ENCODE data around the gene DSG2. TPM values are rescaled to one million over a fixed set of nuclear protein-coding genes. Genes with fewer than 3 reads are reported as not detected.

The DSG2 gene
- total RNA-seq, 4 donors from 2014 or later: 7.3 to 18.8 (median 9.7) TPM

DNA sequence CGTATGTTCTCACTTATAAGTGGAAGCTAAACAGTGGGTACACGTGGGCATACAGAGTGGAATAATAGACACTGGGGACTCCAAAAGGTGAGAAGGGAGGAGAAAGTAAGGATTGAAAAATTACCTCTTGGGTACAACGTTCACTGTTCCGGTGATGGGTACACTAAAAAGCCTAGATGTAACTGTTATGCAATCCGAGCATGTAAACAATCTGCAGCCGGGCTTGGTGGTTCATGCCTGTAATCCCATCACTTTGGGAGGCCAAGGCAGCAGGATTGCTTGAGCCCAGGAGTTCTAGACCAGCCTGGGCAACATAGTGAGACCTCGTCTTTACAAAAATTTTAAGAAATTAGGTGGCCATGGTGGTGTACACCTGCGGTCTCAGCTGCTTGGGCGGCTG lies 60.6 kb downstream of the DSG2 start:
- Histone ChIP-seq H3K27me3 (peaks cover 0 to 4% (median 0%) of the 10 kb centered on the region in 4 donors), H3K27ac (no peak overlapping the region), H3K4me1 (no peaks in the 10 kb centered on the region), H3K4me3 (no peak overlapping the region), H3K36me3 (no peaks in the 10 kb centered on the region), H3K9me3 (no peaks in the 10 kb centered on the region)
- DNase-seq: no peak
- WGBS, 2 donors: 71% methylated on average over 9 of the region's 9 CpGs
- intact Hi-C loops (cut with DNase I): loop anchor here (5.0 to 10.0 kb wide), 2 partner anchors 164 to 256 kb away; no protein-coding TSS in a partner anchor
- TF ChIP-seq, protein P1, sequence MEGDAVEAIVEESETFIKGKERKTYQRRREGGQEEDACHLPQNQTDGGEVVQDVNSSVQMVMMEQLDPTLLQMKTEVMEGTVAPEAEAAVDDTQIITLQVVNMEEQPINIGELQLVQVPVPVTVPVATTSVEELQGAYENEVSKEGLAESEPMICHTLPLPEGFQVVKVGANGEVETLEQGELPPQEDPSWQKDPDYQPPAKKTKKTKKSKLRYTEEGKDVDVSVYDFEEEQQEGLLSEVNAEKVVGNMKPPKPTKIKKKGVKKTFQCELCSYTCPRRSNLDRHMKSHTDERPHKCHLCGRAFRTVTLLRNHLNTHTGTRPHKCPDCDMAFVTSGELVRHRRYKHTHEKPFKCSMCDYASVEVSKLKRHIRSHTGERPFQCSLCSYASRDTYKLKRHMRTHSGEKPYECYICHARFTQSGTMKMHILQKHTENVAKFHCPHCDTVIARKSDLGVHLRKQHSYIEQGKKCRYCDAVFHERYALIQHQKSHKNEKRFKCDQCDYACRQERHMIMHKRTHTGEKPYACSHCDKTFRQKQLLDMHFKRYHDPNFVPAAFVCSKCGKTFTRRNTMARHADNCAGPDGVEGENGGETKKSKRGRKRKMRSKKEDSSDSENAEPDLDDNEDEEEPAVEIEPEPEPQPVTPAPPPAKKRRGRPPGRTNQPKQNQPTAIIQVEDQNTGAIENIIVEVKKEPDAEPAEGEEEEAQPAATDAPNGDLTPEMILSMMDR (IDR thresholded peaks at IDR 0.05): no peak
- TF ChIP-seq POLR2A (IDR thresholded peaks at IDR 0.05): no peak

GRCh38 chr18:31562726-31563125 lies 64.7 kb downstream of the DSG2 start:
- Histone ChIP-seq H3K9me3 (no peaks in the 10 kb centered on the region), H3K27ac (no peak overlapping the region), H3K36me3 (no peaks in the 10 kb centered on the region), H3K27me3 (no peaks in the 10 kb centered on the region), H3K4me1 (no peaks in the 10 kb centered on the region), H3K4me3 (no peak overlapping the region)
- WGBS, 2 donors: 29 to 35% methylated on average over 4 of the region's 4 CpGs
- TF ChIP-seq, protein P1 (IDR thresholded peaks at IDR 0.05): no peak
- TF ChIP-seq POLR2A (IDR thresholded peaks at IDR 0.05): no peak
- no peak for DNase-seq
- intact Hi-C loops (cut with DNase I): no loop called here

- Histone ChIP-seq H3K27ac (no peak overlapping the region), H3K4me1 (no peaks in the 10 kb centered on the region), H3K27me3 (no peaks in the 10 kb centered on the region), H3K36me3 (no peaks in the 10 kb centered on the region), H3K4me3 (no peak overlapping the region), H3K9me3 (no peaks in the 10 kb centered on the region)
- intact Hi-C loops (cut with DNase I): no loop called here
- no peak for DNase-seq
- 10 to 19% methylated on average over 1 of the region's 1 CpG for WGBS, 2 donors
- TF ChIP-seq, protein P1 (IDR thresholded peaks at IDR 0.05): peak in 1 of 6 experiments; percentile 13
- no peak for TF ChIP-seq POLR2A (IDR thresholded peaks at IDR 0.05)
Observed at GRCh38 chr18:31563778-31564177, 65.8 kb downstream of the DSG2 start.

DNA sequence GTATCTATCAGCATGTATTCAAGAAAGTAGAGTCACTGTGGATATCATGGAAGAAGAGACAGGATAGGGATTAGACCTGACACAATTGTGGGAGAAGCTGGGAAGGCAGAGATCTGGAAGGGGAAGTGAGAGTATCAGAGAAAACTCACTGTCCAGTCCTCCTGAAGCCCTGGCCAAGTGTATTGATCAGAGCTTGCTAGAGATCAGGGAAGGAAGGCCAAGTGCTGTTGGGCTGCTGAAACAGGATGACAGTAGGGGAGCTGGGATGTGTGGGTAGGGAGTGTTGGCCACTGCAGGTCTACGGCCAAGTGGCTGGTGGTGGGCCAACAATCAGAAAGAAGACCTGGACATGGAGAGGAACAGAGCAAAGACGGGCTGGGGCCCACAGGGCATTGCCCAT lies 67.4 kb downstream of the DSG2 start:
- Histone ChIP-seq H3K4me3 (no peak overlapping the region), H3K27me3 (no peaks in the 10 kb centered on the region), H3K36me3 (no peaks in the 10 kb centered on the region), H3K27ac (no peak overlapping the region), H3K4me1 (no peaks in the 10 kb centered on the region), H3K9me3 (no peaks in the 10 kb centered on the region)
- TF ChIP-seq, protein P1 (IDR thresholded peaks at IDR 0.05): no peak
- 68 to 76% methylated on average over 2 of the region's 2 CpGs for whole genome bisulfite sequencing, 2 donors
- DNase-seq: no peak
- intact Hi-C loops (cut with DNase I): no loop called here

GRCh38 chr18:31565782-31566512 lies 68.0 kb downstream of the DSG2 start:
- intact Hi-C loops (cut with DNase I): no loop called here
- Histone ChIP-seq H3K27me3 (no peaks in the 10 kb centered on the region), H3K9me3 (no peaks in the 10 kb centered on the region), H3K36me3 (no peaks in the 10 kb centered on the region), H3K4me1 (no peaks in the 10 kb centered on the region), H3K27ac (no peak overlapping the region), H3K4me3 (no peak overlapping the region)
- no peak for TF ChIP-seq POLR2A (IDR thresholded peaks at IDR 0.05)
- TF ChIP-seq, protein P1 (IDR thresholded peaks at IDR 0.05): no peak
- 83 to 85% methylated on average over 10 of the region's 10 CpGs for WGBS, 2 donors
- DNase-seq: no peak
